ENCODE measurements around the gene SFXN4. TPM values are rescaled to one million over a fixed set of nuclear protein-coding genes. Genes with fewer than 3 reads are reported as not detected.
A peak's percentile ranks its signal among the peaks of the same experiment; 100 is the strongest.

SFXN4 gene
- total RNA-seq, 2 experiments from 2014 or later: 27.8 to 46.4 TPM

- TF ChIP-seq CTCF (conservative IDR thresholded peaks at IDR 0.05; ENCODE audit: low read length) (peak; percentile 48), EZH2phosphoT487 (IDR thresholded peaks at IDR 0.05; ENCODE audit: borderline replicate concordance, low read depth, low read length) (no peak)
- Histone ChIP-seq H3K4me2 (ENCODE audit: low read length) (no peak overlapping the region), H3K79me2 (ENCODE audit: insufficient read depth, low read depth, low read length) (no peaks in the 10 kb centered on the region), H3K36me3 (ENCODE audit: insufficient read depth, low read length) (peaks cover 86% of the 10 kb centered on the region), H3K4me1 (ENCODE audit: insufficient read depth, low read length, poor library complexity, severe bottlenecking) (peaks cover 4% of the 10 kb centered on the region), H3K9me2 (ENCODE audit: insufficient read depth, low read length) (no peaks in the 10 kb centered on the region), H3K27ac (ENCODE audit: low read depth, low read length, poor library complexity, severe bottlenecking) (no peak overlapping the region), H4K20me1 (ENCODE audit: insufficient read depth, low read length) (no peaks in the 10 kb centered on the region), H3K9me3 (ENCODE audit: low read length) (no peaks in the 10 kb centered on the region), H2AFZ (ENCODE audit: low read length) (no peak overlapping the region), H3K4me3 (ENCODE audit: low read depth, low read length, poor library complexity, severe bottlenecking) (no peak overlapping the region)
- CTCF ChIA-PET (ENCODE audit: unreplicated experiment): no interaction called here
- no TSS peak for BruUV-seq (replicated peaks)
- POLR2A ChIA-PET: no interaction called here
- intact Hi-C loops (cut with micrococcal nuclease; ENCODE audit: unreplicated experiment): no loop called here
- DNase-seq (ENCODE audit: low spot score): no peak
Observed at GRCh38 chr10:119149729-119150128, 15.8 kb downstream of the SFXN4 start.

GRCh38 chr10:119149157-119149556 lies 16.4 kb downstream of the SFXN4 start:
- Histone ChIP-seq H3K4me2 (ENCODE audit: low read length) (no peak overlapping the region), H3K9me2 (ENCODE audit: insufficient read depth, low read length) (no peaks in the 10 kb centered on the region), H3K27ac (ENCODE audit: low read depth, low read length, poor library complexity, severe bottlenecking) (no peak overlapping the region), H3K9me3 (ENCODE audit: low read length) (no peaks in the 10 kb centered on the region), H3K79me2 (ENCODE audit: insufficient read depth, low read depth, low read length) (no peaks in the 10 kb centered on the region), H3K36me3 (ENCODE audit: insufficient read depth, low read length) (peaks cover 80% of the 10 kb centered on the region), H2AFZ (ENCODE audit: low read length) (no peak overlapping the region), H3K4me1 (ENCODE audit: insufficient read depth, low read length, poor library complexity, severe bottlenecking) (peaks cover 4% of the 10 kb centered on the region), H3K4me3 (ENCODE audit: low read depth, low read length, poor library complexity, severe bottlenecking) (no peak overlapping the region), H4K20me1 (ENCODE audit: insufficient read depth, low read length) (no peaks in the 10 kb centered on the region)
- TF ChIP-seq EZH2phosphoT487 (IDR thresholded peaks at IDR 0.05; ENCODE audit: borderline replicate concordance, low read depth, low read length): no peak
- TF ChIP-seq CTCF (conservative IDR thresholded peaks at IDR 0.05; ENCODE audit: low read length): no peak
- no TSS peak for BruUV-seq (replicated peaks)
- ChIA-PET CTCF (ENCODE audit: unreplicated experiment) (no interaction called here), POLR2A (no interaction called here)
- DNase-seq (ENCODE audit: low spot score): no peak
- intact Hi-C loops (cut with micrococcal nuclease; ENCODE audit: unreplicated experiment): no loop called here

- Histone ChIP-seq H3K9me3 (ENCODE audit: low read length) (no peaks in the 10 kb centered on the region), H2AFZ (ENCODE audit: low read length) (no peak overlapping the region), H3K4me2 (ENCODE audit: low read length) (no peak overlapping the region), H3K79me2 (ENCODE audit: insufficient read depth, low read depth, low read length) (no peaks in the 10 kb centered on the region), H3K4me3 (ENCODE audit: low read depth, low read length, poor library complexity, severe bottlenecking) (no peak overlapping the region), H3K36me3 (ENCODE audit: insufficient read depth, low read length) (peaks cover 65% of the 10 kb centered on the region), H3K4me1 (ENCODE audit: insufficient read depth, low read length, poor library complexity, severe bottlenecking) (no peaks in the 10 kb centered on the region), H3K27ac (ENCODE audit: low read depth, low read length, poor library complexity, severe bottlenecking) (no peak overlapping the region), H3K9me2 (ENCODE audit: insufficient read depth, low read length) (no peaks in the 10 kb centered on the region), H4K20me1 (ENCODE audit: insufficient read depth, low read length) (no peaks in the 10 kb centered on the region)
- no peak for DNase-seq (ENCODE audit: low spot score)
- TF ChIP-seq CTCF (conservative IDR thresholded peaks at IDR 0.05; ENCODE audit: low read length): no peak
- TF ChIP-seq EZH2phosphoT487 (IDR thresholded peaks at IDR 0.05; ENCODE audit: borderline replicate concordance, low read depth, low read length): no peak
- intact Hi-C loops (cut with micrococcal nuclease; ENCODE audit: unreplicated experiment): no loop called here
- POLR2A ChIA-PET: interaction anchor here (0.7 kb wide), 1 partner anchor 17 kb away, joined by 4 read pairs; no protein-coding TSS in a partner anchor
- no TSS peak for BruUV-seq (replicated peaks)
- CTCF ChIA-PET (ENCODE audit: unreplicated experiment): no interaction called here
Observed at GRCh38 chr10:119143657-119144056, 21.9 kb downstream of the SFXN4 start.

Data from OCI-LY7 (cell line).